ENCODE results near the gene JADE2. TPM values are rescaled to one million over a fixed set of nuclear protein-coding genes. Genes with fewer than 3 reads are reported as not detected.

Gene JADE2
- polyA plus RNA-seq, 3 donors: 2.1 to 10.2 (median 3.1) TPM

DNA sequence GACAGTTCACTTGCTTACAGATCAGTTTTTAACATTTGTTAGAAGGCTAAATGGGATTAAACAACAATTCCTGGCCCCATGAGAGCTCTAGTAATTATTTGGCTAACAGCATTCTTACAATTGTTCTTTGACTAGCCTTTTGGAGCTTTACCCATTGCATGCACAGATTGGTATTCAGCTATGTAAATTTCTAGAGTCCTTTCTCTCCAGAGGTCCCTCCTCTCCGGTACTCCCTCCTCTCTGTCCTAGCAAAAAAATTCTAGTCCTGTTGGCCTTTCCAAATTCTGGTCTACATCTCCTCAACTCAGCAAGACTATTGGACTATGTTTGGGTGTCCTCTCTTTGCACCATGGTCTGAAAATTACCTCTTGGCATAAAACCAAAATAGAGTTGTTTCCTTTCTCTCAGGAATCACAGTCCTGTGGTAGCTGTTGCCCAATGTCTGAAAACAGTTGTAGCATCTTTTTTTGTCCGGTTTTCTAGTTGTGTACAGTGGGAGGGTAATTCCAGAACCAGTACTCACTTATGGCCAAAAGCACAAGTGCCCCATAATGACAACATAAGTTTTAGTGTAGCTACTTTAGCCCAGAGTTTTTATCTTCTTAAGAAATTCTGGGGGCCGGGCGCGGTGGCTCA lies 89.1 kb downstream of the JADE2 start:
- no peaks in the 10 kb centered on the region for H3K9me3 Mint-ChIP-seq
- intact Hi-C loops (cut with micrococcal nuclease): loop anchor here in 1 of 2 donors (10.0 kb wide), 1 partner anchor 80 kb away; no protein-coding TSS in a partner anchor
- TF ChIP-seq, protein P1, sequence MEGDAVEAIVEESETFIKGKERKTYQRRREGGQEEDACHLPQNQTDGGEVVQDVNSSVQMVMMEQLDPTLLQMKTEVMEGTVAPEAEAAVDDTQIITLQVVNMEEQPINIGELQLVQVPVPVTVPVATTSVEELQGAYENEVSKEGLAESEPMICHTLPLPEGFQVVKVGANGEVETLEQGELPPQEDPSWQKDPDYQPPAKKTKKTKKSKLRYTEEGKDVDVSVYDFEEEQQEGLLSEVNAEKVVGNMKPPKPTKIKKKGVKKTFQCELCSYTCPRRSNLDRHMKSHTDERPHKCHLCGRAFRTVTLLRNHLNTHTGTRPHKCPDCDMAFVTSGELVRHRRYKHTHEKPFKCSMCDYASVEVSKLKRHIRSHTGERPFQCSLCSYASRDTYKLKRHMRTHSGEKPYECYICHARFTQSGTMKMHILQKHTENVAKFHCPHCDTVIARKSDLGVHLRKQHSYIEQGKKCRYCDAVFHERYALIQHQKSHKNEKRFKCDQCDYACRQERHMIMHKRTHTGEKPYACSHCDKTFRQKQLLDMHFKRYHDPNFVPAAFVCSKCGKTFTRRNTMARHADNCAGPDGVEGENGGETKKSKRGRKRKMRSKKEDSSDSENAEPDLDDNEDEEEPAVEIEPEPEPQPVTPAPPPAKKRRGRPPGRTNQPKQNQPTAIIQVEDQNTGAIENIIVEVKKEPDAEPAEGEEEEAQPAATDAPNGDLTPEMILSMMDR (IDR thresholded peaks at IDR 0.05): no peak
- Histone ChIP-seq H3K27ac (ENCODE audit: low read depth in 1 of 2, low read length in 2 of 2) (no peak overlapping the region), H4K20me1 (ENCODE audit: insufficient read depth, low read length) (no peaks in the 10 kb centered on the region), H3K36me3 (replicated peaks in 1 of 2; ENCODE audit: control insufficient read depth in 1 of 2, insufficient read depth in 2 of 2, low read length in 2 of 2) (peaks cover 58 to 90% of the 10 kb centered on the region in 2 donors), H3K4me2 (replicated peaks; ENCODE audit: extremely low read depth, low read length, poor library complexity, severe bottlenecking) (no peak overlapping the region), H3K27me3 (ENCODE audit: control insufficient read depth in 2 of 2, insufficient read depth in 2 of 2, low read length in 2 of 2) (no peaks in the 10 kb centered on the region), H3K4me3 (replicated peaks in 1 of 3; ENCODE audit: low read depth in 2 of 3, low read length in 3 of 3) (no peak overlapping the region), H2AFZ (ENCODE audit: insufficient read depth, low read depth, low read length, poor library complexity, severe bottlenecking) (no peak overlapping the region), H3K9me3 (replicated peaks in 1 of 2; ENCODE audit: control insufficient read depth in 1 of 2, insufficient read depth in 1 of 2, low read length in 2 of 2) (no peaks in the 10 kb centered on the region), H3K4me1 (ENCODE audit: control insufficient read depth in 1 of 2, insufficient read depth in 2 of 2, low read length in 2 of 2) (no peaks in the 10 kb centered on the region), H3K79me2 (ENCODE audit: insufficient read depth, low read length) (no peaks in the 10 kb centered on the region), H3K9ac (ENCODE audit: insufficient read depth, low read length, poor library complexity, severe bottlenecking) (no peak overlapping the region)
- no peak overlapping the region for H3K4me3 Mint-ChIP-seq
- no peaks in the 10 kb centered on the region for H3K4me1 Mint-ChIP-seq
- no peak for DNase-seq
- WGBS (ENCODE audit: insufficient coverage): 93% methylated on average over 4 of the region's 5 CpGs
- H3K36me3 Mint-ChIP-seq: peaks cover 63 to 94% of the 10 kb centered on the region in 2 donors
- peak overlapping the region in 1 of 7 donors; percentile 18 for H3K27ac Mint-ChIP-seq
- H3K27me3 Mint-ChIP-seq (ENCODE audit: low read depth in 3 of 3): no peaks in the 10 kb centered on the region

DNA sequence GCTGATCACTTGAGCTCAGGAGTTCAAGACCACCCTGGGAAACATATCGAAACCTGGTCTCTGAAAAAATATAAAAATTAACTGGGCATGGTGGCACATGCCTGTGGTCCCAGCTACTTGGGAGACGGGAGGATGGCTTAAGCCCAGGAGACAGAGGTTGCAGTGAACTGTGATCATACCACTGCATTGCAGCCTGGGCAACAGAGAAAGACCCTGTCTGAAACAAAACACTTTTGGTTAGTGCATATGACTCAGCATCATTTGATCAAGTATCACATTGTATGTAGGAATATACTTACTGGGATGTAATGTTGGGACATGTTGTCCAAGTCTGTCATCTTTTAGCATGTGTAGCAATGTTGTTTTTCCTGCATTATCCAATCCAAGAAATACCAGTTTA lies 95.2 kb downstream of the JADE2 start:
- WGBS (ENCODE audit: insufficient coverage): 100% methylated on average over 2 of the region's 2 CpGs
- peaks cover 17% of the 10 kb centered on the region for H3K79me2 ChIP-seq (ENCODE audit: insufficient read depth, low read length)
- peaks cover 4% of the 10 kb centered on the region for H3K4me1 Mint-ChIP-seq
- peaks cover 41 to 87% of the 10 kb centered on the region in 2 donors for H3K36me3 ChIP-seq (replicated peaks in 1 of 2; ENCODE audit: control insufficient read depth in 1 of 2, insufficient read depth in 2 of 2, low read length in 2 of 2)
- no peak for DNase-seq
- no peak overlapping the region for H3K4me2 ChIP-seq (replicated peaks; ENCODE audit: extremely low read depth, low read length, poor library complexity, severe bottlenecking)
- no peaks in the 10 kb centered on the region for H3K4me1 ChIP-seq (ENCODE audit: control insufficient read depth in 1 of 2, insufficient read depth in 2 of 2, low read length in 2 of 2)
- TF ChIP-seq, protein P1 (IDR thresholded peaks at IDR 0.05): no peak
- intact Hi-C loops (cut with micrococcal nuclease): no loop called here
- no peak overlapping the region for H3K4me3 Mint-ChIP-seq
- peaks cover 3% of the 10 kb centered on the region for H4K20me1 ChIP-seq (ENCODE audit: insufficient read depth, low read length)
- no peak overlapping the region for H3K27ac ChIP-seq (ENCODE audit: low read depth in 1 of 2, low read length in 2 of 2)
- H3K27me3 Mint-ChIP-seq (ENCODE audit: low read depth in 3 of 3): no peaks in the 10 kb centered on the region
- H3K9me3 ChIP-seq (replicated peaks in 1 of 2; ENCODE audit: control insufficient read depth in 1 of 2, insufficient read depth in 1 of 2, low read length in 2 of 2): no peaks in the 10 kb centered on the region
- H3K27me3 ChIP-seq (ENCODE audit: control insufficient read depth in 2 of 2, insufficient read depth in 2 of 2, low read length in 2 of 2): no peaks in the 10 kb centered on the region
- H3K27ac Mint-ChIP-seq: no peak overlapping the region
- no peak overlapping the region for H2AFZ ChIP-seq (ENCODE audit: insufficient read depth, low read depth, low read length, poor library complexity, severe bottlenecking)
- H3K9ac ChIP-seq (ENCODE audit: insufficient read depth, low read length, poor library complexity, severe bottlenecking): no peak overlapping the region
- no peaks in the 10 kb centered on the region for H3K9me3 Mint-ChIP-seq
- peaks cover 58 to 76% of the 10 kb centered on the region in 2 donors for H3K36me3 Mint-ChIP-seq
- no peak overlapping the region for H3K4me3 ChIP-seq (replicated peaks in 1 of 3; ENCODE audit: low read depth in 2 of 3, low read length in 3 of 3)
